Measurements from ENCODE around the gene CLIP4.

Gene CLIP4

GRCh38 chr2:29186817-29187216, 71.6 kb downstream of the CLIP4 start:
- no peaks in the 10 kb centered on the region for H3F3A ChIP-seq (ENCODE audit: control insufficient read depth, insufficient read depth)
- no peaks in the 10 kb centered on the region for H3K9me3 ChIP-seq (ENCODE audit: control insufficient read depth, insufficient read depth, low read length)
- no peaks in the 10 kb centered on the region for H3K9me2 ChIP-seq (replicated peaks; ENCODE audit: control insufficient read depth, low read length)
- H3K27me3 ChIP-seq (ENCODE audit: control insufficient read depth, low read length), result 0 out of 2 replicates have a peak, but pooled peaks cover 2% of the 10 kb centered on the region
- no peaks in the 10 kb centered on the region for H3K36me3 ChIP-seq (ENCODE audit: control insufficient read depth, low read length)
- H3K4me3 ChIP-seq (ENCODE audit: low read length), result no peak overlapping the region
- no peaks in the 10 kb centered on the region for H3K79me2 ChIP-seq (ENCODE audit: control insufficient read depth, low read length)
- H3K27ac ChIP-seq (ENCODE audit: low read depth, low read length), result no peak overlapping the region
- H3K4me2 ChIP-seq (ENCODE audit: low read length), result no peak overlapping the region
- peaks cover 17% of the 10 kb centered on the region for H3K4me1 ChIP-seq (ENCODE audit: control insufficient read depth, low read length)
- H4K20me1 ChIP-seq (ENCODE audit: control insufficient read depth, insufficient read depth, low read depth, low read length), result no peaks in the 10 kb centered on the region
- no peak for TF ChIP-seq EZH2phosphoT487 (IDR thresholded peaks at IDR 0.05; ENCODE audit: borderline replicate concordance, low read length)
- no peak for TF ChIP-seq CTCF (IDR thresholded peaks at IDR 0.05; ENCODE audit: low read depth, low read length, poor library complexity, severe bottlenecking)

DNA sequence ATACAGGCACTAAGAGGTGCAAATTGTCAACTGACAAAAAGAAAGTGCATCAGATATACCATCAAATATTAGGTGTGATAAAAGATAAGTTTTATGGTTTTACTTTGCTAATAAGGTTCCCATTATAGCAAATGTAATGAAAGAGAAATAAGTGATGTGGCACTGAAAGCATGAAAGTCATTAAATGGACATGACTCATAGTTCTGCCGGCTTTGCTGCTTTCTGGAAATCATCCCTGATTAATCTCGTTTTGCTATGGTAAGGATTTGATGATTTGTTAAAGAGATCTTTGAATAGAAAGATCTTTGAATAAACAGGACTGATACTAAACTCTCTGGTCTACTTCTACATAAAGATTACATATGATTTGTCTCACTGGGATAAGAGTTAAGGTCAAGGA, 72.7 kb downstream of the CLIP4 start:
- Histone ChIP-seq H3K36me3 (ENCODE audit: control insufficient read depth, low read length) (no peaks in the 10 kb centered on the region), H3K4me2 (ENCODE audit: low read length) (no peak overlapping the region), H3K9me3 (ENCODE audit: control insufficient read depth, insufficient read depth, low read length) (no peaks in the 10 kb centered on the region), H4K20me1 (ENCODE audit: control insufficient read depth, insufficient read depth, low read depth, low read length) (no peaks in the 10 kb centered on the region), H3K27ac (ENCODE audit: low read depth, low read length) (no peak overlapping the region), H3K79me2 (ENCODE audit: control insufficient read depth, low read length) (no peaks in the 10 kb centered on the region), H3K9me2 (replicated peaks; ENCODE audit: control insufficient read depth, low read length) (no peaks in the 10 kb centered on the region), H3K27me3 (ENCODE audit: control insufficient read depth, low read length) (0 out of 2 replicates have a peak, but pooled peaks cover 2% of the 10 kb centered on the region), H3K4me3 (ENCODE audit: low read length) (no peak overlapping the region), H3F3A (ENCODE audit: control insufficient read depth, insufficient read depth) (no peaks in the 10 kb centered on the region), H3K4me1 (ENCODE audit: control insufficient read depth, low read length) (peaks cover 17% of the 10 kb centered on the region)
- no peak for TF ChIP-seq CTCF (IDR thresholded peaks at IDR 0.05; ENCODE audit: low read depth, low read length, poor library complexity, severe bottlenecking)
- no peak for TF ChIP-seq EZH2phosphoT487 (IDR thresholded peaks at IDR 0.05; ENCODE audit: borderline replicate concordance, low read length)

- Histone ChIP-seq H4K20me1 (ENCODE audit: control insufficient read depth, insufficient read depth, low read depth, low read length) (no peaks in the 10 kb centered on the region), H3K4me3 (ENCODE audit: low read length) (no peak overlapping the region), H3K9me2 (replicated peaks; ENCODE audit: control insufficient read depth, low read length) (no peaks in the 10 kb centered on the region), H3K9me3 (ENCODE audit: control insufficient read depth, insufficient read depth, low read length) (no peaks in the 10 kb centered on the region), H3K4me2 (ENCODE audit: low read length) (peak overlapping the region; percentile 32), H3K36me3 (ENCODE audit: control insufficient read depth, low read length) (no peaks in the 10 kb centered on the region), H3K4me1 (ENCODE audit: control insufficient read depth, low read length) (peaks cover 17% of the 10 kb centered on the region), H3K79me2 (ENCODE audit: control insufficient read depth, low read length) (no peaks in the 10 kb centered on the region), H3K27me3 (ENCODE audit: control insufficient read depth, low read length) (0 out of 2 replicates have a peak, but pooled peaks cover 2% of the 10 kb centered on the region), H3F3A (ENCODE audit: control insufficient read depth, insufficient read depth) (no peaks in the 10 kb centered on the region), H3K27ac (ENCODE audit: low read depth, low read length) (no peak overlapping the region)
- TF ChIP-seq EZH2phosphoT487 (IDR thresholded peaks at IDR 0.05; ENCODE audit: borderline replicate concordance, low read length), result no peak
- TF ChIP-seq CTCF (IDR thresholded peaks at IDR 0.05; ENCODE audit: low read depth, low read length, poor library complexity, severe bottlenecking), result no peak
Measured at GRCh38 chr2:29189052-29189451, 73.8 kb downstream of the CLIP4 start.
